Lower lobe of right lung (tissue), 2 donors: ENCODE data around the gene TMEM9B. TPM values are rescaled to one million over a fixed set of nuclear protein-coding genes. Genes with fewer than 3 reads are reported as not detected.
"Not testable (repeated sequence)": the region's sequence is repeated elsewhere in the genome, so short reads cannot be mapped to it uniquely, and the experiment has no call there.

Experiments
- ATAC-seq, 2 donors: fragments of 200-7000 bp; cut with Tn5 transposase; one replicate each; pipeline ENCODE4 v1.9.1; 2020 to 2022; ENCODE audit warnings: mild to moderate bottlenecking in 2 of 2, moderate library complexity in 2 of 2
- DNase-seq: peaks from one replicate; pipeline ENCODE4 v3.0.0-alpha.2; 2020
- H3K27ac ChIP-seq: fragments of 200-600 bp; one replicate; pipeline ENCODE4 v1.8.0; 2022
- H3K27me3 ChIP-seq: fragments of 200-600 bp; one replicate; pipeline ENCODE4 v1.8.0; 2022; ENCODE audit warnings: low read depth
- H3K36me3 ChIP-seq: fragments of 200-600 bp; one replicate; pipeline ENCODE4 v1.8.0; 2022; ENCODE audit warnings: mild to moderate bottlenecking
- H3K4me1 ChIP-seq: fragments of 200-600 bp; one replicate; pipeline ENCODE4 v1.8.0; 2022
- H3K4me3 ChIP-seq: fragments of 200-600 bp; one replicate; pipeline ENCODE4 v1.8.0; 2022; ENCODE audit warnings: mild to moderate bottlenecking
- H3K9me3 ChIP-seq: fragments of 200-600 bp; one replicate; pipeline ENCODE4 v1.8.0; 2022
- intact Hi-C: fragments of 100-400 bp; cut with DNase I; formaldehyde crosslinking; loops from one replicate; pipeline ENCODE4 v1.11.0; 2022
- total RNA-seq: library from RNA; stranded (reverse); fragmentation: NEBNext Ultra II Directional; extraction: Animal tissue kit (Norgen Biotek cat#: 25700); gene quantifications from one replicate; pipeline ENCODE4 v1.2.1, GENCODE V29; 2021
- TF ChIP-seq, protein P1 (sequence below): fragments of 200-600 bp; IDR thresholded peaks from one replicate; pipeline ENCODE4 v1.8.0; 2022; ENCODE audit warnings: antibody characterized with exemption, mild to moderate bottlenecking
- donor health status: DM: no; HTN: yes; CAD: no; lungs with severe emphysema.

TMEM9B gene
- total RNA-seq, 1 donor from 2014 or later = 57.7 TPM

- Histone ChIP-seq H3K9me3 (no peaks in the 10 kb centered on the region), H3K4me3 (no peak overlapping the region), H3K27me3 (peaks cover 32% of the 10 kb centered on the region), H3K4me1 (peaks cover 6% of the 10 kb centered on the region), H3K36me3 (no peaks in the 10 kb centered on the region), H3K27ac (no peak overlapping the region)
- intact Hi-C loops = no loop called here
- ATAC-seq = no peak
- TF ChIP-seq, protein P1, sequence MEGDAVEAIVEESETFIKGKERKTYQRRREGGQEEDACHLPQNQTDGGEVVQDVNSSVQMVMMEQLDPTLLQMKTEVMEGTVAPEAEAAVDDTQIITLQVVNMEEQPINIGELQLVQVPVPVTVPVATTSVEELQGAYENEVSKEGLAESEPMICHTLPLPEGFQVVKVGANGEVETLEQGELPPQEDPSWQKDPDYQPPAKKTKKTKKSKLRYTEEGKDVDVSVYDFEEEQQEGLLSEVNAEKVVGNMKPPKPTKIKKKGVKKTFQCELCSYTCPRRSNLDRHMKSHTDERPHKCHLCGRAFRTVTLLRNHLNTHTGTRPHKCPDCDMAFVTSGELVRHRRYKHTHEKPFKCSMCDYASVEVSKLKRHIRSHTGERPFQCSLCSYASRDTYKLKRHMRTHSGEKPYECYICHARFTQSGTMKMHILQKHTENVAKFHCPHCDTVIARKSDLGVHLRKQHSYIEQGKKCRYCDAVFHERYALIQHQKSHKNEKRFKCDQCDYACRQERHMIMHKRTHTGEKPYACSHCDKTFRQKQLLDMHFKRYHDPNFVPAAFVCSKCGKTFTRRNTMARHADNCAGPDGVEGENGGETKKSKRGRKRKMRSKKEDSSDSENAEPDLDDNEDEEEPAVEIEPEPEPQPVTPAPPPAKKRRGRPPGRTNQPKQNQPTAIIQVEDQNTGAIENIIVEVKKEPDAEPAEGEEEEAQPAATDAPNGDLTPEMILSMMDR = no peak
- no peak for DNase-seq
These were observed 33.8 kb upstream of the TMEM9B start for GRCh38 chr11:8998017-8998416.

GRCh38 chr11:8997451-8997850 is 33.2 kb upstream of the TMEM9B start:
- no peak overlapping the region for H3K4me3 ChIP-seq
- H3K4me1 ChIP-seq = peaks cover under 1% of the 10 kb centered on the region
- DNase-seq (no peak), ATAC-seq (no peak)
- no peaks in the 10 kb centered on the region for H3K9me3 ChIP-seq
- peaks cover 26% of the 10 kb centered on the region for H3K27me3 ChIP-seq
- TF ChIP-seq, protein P1 = no peak
- no peaks in the 10 kb centered on the region for H3K36me3 ChIP-seq
- no peak overlapping the region for H3K27ac ChIP-seq
- intact Hi-C loops = no loop called here

DNA sequence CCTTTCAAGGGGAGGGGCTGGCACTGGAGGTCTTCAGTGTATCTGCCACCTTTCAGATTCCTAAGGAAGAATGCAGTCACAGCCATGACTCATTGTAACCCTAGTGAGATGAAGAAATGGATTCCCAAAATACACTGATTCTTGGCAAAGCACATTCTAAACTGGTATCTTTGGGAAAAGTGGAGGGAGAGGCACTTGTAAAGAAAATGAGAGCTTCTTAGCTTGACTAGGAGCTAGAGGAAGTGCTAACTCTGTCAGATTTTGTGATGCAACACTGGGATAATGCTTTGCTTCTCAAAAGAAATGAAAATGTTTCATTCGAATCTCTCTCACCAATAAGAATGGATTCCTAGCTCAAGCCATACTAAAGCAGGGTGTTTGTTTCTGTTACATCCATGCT is 25.2 kb upstream of the TMEM9B start:
- intact Hi-C loops = no loop called here
- no peak for ATAC-seq
- no peak for DNase-seq
- TF ChIP-seq, protein P1 = no peak
- H3K4me3 ChIP-seq = no peak overlapping the region
- H3K4me1 ChIP-seq = peaks cover 7% of the 10 kb centered on the region
- H3K36me3 ChIP-seq = no peaks in the 10 kb centered on the region
- no peaks in the 10 kb centered on the region for H3K9me3 ChIP-seq
- no peak overlapping the region for H3K27ac ChIP-seq
- no peaks in the 10 kb centered on the region for H3K27me3 ChIP-seq

DNA sequence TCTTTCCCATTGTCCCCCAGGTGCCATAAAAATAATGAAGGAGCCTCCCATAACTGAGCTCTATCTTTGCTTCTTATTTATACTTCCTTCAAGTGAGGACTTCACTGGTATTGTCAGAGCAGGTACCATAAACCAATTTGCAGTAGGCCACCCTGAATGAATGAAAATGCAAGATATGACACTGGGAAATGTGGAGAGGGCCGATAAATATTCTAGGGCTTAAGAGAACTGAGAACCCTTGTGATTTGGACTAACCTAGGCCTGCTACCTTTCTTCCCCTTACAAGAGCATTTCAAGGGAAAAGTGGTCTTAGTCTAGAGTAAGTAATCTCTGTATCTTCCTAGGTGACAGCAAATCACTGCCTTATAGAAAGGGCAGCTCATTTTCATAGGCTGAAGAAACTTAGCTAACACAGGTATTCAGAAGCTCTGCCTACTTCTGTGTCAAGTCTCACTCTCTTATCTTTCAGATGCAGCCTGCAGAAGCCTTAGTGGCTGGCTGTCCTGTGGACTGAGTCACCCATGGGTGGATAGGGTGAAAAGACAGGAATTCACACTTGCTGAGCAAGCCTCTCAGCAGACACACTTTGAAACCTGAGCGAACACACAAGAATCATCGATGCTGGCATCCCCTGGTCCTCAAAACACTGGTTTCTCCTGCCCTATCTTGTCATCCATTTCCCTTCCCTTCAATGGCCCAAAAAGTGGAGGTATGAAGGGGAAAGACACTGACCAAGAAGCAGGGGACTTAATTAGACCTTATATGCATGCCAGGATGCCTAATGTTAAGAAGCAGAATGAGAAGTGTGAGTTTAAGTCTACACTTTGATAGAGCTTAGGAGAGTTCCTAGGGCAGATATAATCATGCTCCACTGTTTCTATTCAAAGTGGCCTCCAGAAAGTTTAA is 24.3 kb upstream of the TMEM9B start:
- Histone ChIP-seq H3K36me3 (no peaks in the 10 kb centered on the region), H3K27ac (no peak overlapping the region), H3K4me1 (peaks cover 7% of the 10 kb centered on the region), H3K27me3 (no peaks in the 10 kb centered on the region), H3K9me3 (no peaks in the 10 kb centered on the region), H3K4me3 (no peak overlapping the region)
- intact Hi-C loops = no loop called here
- no peak for ATAC-seq
- no peak for DNase-seq
- TF ChIP-seq, protein P1 = no peak

DNA sequence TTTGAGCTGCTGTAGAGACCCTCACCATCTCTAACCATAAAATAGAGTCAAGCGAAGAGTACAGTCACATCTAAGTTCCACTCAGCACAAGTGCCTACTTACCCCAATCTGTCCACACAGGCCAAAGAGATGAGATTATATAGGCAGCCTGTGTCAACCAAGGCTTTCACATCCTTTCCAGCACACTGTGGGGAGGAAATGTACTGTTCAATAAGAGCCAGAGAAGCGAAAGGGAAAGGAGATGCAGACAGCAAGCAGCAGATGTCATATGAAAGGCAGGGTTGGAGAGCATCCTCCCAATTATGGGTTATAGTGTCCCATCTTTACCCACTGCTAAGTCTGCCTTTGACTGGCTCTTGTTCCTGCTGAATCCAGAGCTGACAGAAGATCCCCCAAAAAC is 23.2 kb upstream of the TMEM9B start:
- intact Hi-C loops = no loop called here
- ATAC-seq (no peak), DNase-seq (no peak)
- Histone ChIP-seq H3K36me3 (no peaks in the 10 kb centered on the region), H3K27ac (no peak overlapping the region), H3K27me3 (no peaks in the 10 kb centered on the region), H3K4me1 (peaks cover 7% of the 10 kb centered on the region), H3K4me3 (no peak overlapping the region), H3K9me3 (no peaks in the 10 kb centered on the region)
- TF ChIP-seq, protein P1 = no peak

- H3K9me3 ChIP-seq, H3K4me1 ChIP-seq, H3K27ac ChIP-seq, DNase-seq, H3K36me3 ChIP-seq, intact Hi-C loops, H3K4me3 ChIP-seq, H3K27me3 ChIP-seq, ATAC-seq: not testable (repeated sequence)
These were observed 22.5 kb upstream of the TMEM9B start for GRCh38 chr11:8986772-8987171.
